HG03060 (cell line): ENCODE data around the gene MCM3.

Experiments used
- ATAC-seq: cut with Tn5 transposase; IDR thresholded peaks from one replicate; pipeline ENCODE4 v1.9.1; 2021; ENCODE audit warnings: low read depth, moderate number of reproducible peaks; ENCODE audit not compliant: unreplicated experiment

The MCM3 gene

GRCh38 chr6:52254731-52255378 is 29.7 kb downstream of the MCM3 start:
- ATAC-seq: no peak

GRCh38 chr6:52253494-52253893 is 31.0 kb downstream of the MCM3 start:
- no peak for ATAC-seq

GRCh38 chr6:52251113-52251512 is 33.4 kb downstream of the MCM3 start:
- no peak for ATAC-seq

- ATAC-seq: no peak
These were observed 35.5 kb downstream of the MCM3 start for GRCh38 chr6:52249078-52249477.

- ATAC-seq: no peak
These were observed 39.1 kb downstream of the MCM3 start for GRCh38 chr6:52245425-52245824.

- ATAC-seq: no peak
These were observed 40.1 kb downstream of the MCM3 start, which contains the start of gene IL17F for GRCh38 chr6:52244400-52244799. Gene IL17F, minus strand, starts transcription at chr6:52244500. Its CDS starts 71 bp downstream, at chr6:52244429.

- no peak for ATAC-seq
These were observed 41.2 kb downstream of the MCM3 start for GRCh38 chr6:52243282-52243893.

GRCh38 chr6:52241819-52242218 is 42.7 kb downstream of the MCM3 start:
- no peak for ATAC-seq

GRCh38 chr6:52233975-52234823 is 50.3 kb downstream of the MCM3 start:
- ATAC-seq: peak; percentile 59

- no peak for ATAC-seq
These were observed 51.5 kb downstream of the MCM3 start for GRCh38 chr6:52233005-52233404.

- ATAC-seq: no peak
These were observed 53.0 kb downstream of the MCM3 start for GRCh38 chr6:52231406-52232127.

- no peak for ATAC-seq
These were observed 53.9 kb downstream of the MCM3 start for GRCh38 chr6:52230685-52231084.

- peak; percentile 99 for ATAC-seq
These were observed 57.0 kb downstream of the MCM3 start for GRCh38 chr6:52227495-52227894.

- ATAC-seq: peak; percentile 75
These were observed 63.2 kb downstream of the MCM3 start for GRCh38 chr6:52221302-52221701.

GRCh38 chr6:52217761-52218160 is 66.8 kb downstream of the MCM3 start:
- ATAC-seq: no peak

GRCh38 chr6:52216932-52217575 is 67.5 kb downstream of the MCM3 start:
- no peak for ATAC-seq

- ATAC-seq: no peak
These were observed 68.8 kb downstream of the MCM3 start for GRCh38 chr6:52215787-52216186.
